GM18508 (cell line): ENCODE data around the gene RFNG.

Source experiments
- ATAC-seq: cut with Tn5 transposase; IDR thresholded peaks from one replicate; pipeline ENCODE4 v1.9.1; 2021; ENCODE audit warnings: moderate number of reproducible peaks; ENCODE audit not compliant: insufficient read depth, unreplicated experiment

RFNG gene

DNA sequence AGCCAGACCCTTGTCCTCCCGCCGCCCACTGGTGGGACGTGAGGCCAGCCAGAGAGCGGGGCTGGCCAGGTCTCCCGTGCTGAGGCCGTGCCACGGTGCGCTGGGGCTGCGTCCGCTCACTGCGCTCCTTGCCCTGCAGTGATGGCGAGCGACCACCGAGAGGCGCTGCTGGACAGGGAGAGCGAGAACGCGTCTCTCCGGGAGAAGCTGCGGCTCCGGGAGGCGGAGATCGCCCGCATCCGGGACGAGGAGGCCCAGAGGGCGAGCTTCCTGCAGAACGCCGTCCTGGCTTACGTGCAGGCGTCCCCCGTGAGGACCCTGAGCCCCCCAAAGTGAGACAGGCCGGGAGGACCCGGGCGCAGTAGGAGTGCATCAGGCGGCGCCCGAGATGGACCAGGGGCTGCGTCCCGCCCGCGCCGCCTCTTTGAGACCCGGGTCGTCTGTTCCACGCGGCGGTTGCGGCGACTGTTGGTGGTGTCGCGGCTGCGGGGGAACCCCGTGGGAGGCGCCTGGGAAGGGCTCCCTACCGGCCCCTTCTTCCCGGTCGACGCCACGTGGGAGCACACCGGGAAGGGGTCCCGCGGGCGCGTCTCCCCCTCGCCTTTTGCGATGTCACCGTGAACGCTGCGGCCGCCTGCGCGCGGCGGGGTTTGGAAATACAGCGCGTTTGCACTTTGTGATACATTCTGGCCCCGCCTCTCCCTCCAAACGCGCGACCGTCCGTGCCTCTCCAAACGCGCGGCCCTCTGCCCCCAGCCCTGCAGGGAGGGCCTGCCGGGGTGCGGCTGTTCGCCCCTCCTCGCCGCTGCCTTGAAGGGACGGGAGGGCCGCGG is 20.9 kb downstream of the RFNG start:
- ATAC-seq: no peak

DNA sequence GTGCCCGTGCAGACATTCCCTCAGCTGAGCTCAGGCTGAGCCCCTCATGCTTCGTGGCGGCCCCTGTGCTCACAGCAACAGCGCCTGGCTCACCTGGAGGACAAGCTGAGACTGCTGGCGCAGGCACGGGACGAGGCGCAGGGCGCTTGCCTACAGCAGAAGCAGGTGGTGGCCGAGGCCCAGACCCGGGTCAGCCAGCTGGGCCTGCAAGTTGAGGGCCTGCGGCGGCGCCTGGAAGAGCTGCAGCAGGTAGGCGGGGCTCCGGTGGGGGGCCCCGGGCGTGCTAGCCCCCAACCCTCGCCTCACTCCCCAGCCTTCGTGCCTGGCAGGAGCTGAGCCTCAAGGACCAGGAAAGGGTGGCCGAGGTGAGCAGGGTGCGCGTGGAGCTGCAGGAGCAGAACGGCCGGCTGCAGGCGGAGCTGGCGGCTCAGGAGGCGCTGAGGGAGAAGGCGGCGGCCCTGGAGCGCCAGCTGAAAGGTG is 21.6 kb downstream of the RFNG start:
- ATAC-seq: no peak

DNA sequence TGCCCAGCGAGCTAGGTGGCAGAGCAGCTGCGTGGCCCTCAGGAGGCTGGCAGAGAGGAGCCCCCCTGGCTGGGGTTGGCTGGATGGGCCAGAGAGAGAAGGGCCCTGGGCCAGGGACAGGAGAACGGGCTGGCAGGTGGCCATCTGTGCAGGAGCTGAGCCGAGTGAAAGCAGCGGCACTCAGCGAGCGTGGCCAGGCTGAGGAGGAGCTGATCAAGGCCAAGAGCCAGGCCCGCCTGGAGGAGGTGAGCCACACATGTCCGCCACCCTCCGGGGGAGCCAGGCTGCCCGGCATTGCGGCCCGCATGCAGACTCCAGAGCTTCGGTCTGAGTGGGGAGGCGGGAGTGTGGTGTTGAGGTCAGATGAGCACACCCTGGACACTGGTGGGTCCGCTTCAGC is 22.2 kb downstream of the RFNG start:
- ATAC-seq: no peak

DNA sequence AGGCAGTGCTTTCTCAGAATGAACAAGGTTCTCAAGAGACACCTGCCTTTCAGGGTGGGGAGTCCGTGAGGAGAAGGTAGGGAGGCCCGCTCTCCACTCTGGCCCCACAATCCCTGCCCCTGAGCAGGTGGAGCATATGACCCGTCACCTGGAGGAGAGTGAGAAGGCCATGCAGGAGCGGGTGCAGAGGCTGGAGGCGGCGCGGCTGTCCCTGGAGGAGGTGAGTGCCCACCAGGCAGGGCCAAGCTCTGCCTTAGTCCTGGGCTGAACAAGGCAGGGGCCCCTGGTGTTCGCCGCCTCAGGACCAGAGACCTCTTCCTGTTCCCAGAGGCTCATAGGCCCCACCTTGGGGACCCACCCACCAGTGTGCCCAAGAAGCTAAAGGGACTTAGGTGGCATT is 22.6 kb downstream of the RFNG start:
- ATAC-seq: no peak

DNA sequence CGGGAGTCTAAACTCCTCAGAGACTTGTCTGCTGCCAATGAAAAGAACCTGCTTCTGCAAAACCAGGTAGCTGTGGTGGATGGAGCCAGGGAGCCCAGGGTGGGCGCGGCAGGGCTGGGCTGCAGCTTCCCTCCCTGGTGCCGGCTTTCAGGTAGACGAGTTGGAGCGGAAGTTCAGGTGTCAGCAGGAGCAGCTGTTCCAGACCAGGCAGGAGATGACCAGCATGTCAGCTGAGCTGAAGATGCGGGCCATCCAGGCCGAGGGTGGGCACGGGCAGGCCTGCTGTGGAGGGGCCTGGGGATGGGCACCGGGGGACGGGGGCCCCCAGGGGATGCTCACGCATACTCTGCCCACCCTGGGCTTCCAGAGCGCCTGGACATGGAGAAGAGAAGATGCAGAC is 23.4 kb downstream of the RFNG start:
- no peak for ATAC-seq

DNA sequence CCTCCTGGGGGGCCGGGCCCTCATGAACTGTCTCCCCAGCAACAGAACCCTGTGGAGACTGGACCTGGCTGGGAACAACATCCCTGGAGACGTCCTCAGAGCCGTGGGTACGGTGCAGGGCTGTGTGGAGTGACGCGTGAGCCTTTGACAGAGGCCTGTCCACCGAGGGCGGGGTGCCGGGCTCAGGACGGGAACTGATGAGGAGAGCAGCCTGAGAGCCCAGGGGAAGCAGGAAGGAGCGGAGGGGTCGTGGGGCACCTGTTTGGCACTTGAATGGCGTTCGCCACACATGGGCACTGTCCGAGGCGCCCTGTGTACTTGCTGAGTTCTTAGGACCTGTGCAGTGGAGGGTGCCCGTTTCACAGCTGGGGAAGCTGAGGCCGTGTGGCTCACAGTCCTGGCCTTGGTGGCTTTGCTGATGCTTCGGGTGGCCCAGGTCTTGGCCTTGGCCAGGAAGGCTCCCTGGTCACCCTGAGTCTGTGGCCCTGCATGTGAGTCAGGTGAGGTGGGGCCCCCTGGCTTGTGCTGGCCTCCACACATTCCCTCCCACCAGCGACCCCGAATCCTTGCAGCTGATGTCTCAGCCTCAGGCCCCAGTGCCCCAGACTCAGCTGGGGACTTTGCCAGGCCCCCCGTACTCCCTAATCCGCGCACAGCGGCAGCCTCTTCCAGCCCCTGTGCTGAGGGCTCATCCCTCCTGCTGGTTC is 26.1 kb downstream of the RFNG start:
- no peak for ATAC-seq

DNA sequence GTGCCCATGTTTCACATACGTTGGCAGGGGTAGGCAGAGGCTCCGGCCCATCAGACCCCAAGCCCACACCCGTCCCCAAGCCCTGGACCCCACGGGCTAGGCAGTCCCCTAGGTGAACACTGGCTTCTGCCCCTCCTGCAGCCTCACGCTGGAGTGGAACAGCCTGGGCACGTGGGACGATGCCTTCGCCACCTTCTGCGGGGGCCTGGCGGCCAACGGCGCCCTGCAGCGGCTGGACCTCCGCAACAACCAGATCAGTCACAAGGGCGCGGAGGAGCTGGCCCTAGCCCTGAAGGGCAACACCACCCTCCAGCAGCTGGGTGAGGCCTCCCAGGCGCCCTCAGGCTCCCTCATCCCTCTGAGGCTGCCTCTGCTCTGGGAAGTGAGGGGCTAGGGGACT is 26.8 kb downstream of the RFNG start:
- ATAC-seq: no peak

DNA sequence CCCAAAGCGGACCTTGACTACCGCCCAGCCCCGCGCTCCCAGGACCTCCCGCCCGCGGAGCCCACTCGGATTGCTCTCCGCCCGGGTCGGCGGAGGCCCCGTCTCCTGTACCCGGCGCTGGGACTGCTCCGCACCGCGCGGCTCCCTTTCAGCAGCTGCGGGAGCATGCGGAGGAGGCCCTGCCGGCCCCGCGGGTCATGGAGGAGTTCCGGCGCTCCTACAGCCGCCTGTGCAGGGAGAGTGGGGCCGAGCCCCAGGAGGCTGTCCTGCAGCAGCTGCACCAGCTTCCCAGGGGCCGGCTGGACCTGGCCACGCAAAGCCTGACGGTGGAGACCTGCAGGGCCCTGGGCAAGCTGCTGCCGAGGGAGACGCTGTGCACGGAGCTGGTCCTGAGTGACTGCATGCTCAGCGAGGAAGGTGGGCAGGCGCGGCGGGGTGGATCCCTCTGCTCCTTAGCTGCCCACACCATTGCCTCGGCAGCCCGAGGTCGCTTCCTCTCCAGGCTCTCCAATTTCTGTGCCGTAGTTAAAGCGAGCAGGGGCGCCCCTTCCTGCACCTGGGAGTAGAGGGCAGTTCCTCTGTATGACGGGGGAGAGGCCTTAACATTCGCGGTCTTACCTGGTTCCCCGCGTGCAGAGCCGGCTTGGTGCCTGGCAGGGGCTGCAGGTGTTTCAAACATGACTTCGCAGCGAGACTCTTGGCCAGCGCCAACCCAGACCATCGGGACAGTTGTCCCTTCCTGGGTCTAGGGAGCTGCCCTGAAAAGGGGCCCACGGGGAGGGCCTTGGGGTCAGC is 28.0 kb downstream of the RFNG start:
- ATAC-seq: no peak

DNA sequence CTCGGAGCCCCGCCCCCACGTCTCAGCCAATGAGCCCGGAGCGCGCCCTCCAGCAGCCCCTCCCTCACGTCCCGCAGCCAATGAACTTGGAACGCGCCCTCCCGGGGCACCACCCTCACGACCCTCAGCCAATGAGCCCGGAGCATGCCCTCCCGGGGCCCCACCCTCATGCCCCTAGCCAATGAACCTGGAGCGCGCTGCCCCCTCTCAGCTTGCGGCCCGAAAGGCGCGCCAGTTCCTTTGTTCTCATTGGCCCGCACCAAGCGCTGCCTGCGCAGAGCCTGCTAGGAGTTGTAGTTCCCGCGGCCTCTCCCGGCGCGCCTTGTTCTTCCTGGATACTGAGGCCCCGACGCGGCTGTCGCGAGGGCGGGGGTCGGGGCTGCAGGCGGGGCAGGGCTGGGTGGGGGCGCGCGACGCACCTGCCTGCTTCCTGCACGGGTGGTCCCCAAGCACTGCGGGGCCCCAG is 28.6 kb downstream of the RFNG start, which contains the start of gene LRRC45:
Gene LRRC45, plus strand, starts transcription at position 325 of the 466 bp plus-strand sequence. CDS start 339 bp downstream, outside the sequence.
- ATAC-seq: peak; percentile 53

DNA sequence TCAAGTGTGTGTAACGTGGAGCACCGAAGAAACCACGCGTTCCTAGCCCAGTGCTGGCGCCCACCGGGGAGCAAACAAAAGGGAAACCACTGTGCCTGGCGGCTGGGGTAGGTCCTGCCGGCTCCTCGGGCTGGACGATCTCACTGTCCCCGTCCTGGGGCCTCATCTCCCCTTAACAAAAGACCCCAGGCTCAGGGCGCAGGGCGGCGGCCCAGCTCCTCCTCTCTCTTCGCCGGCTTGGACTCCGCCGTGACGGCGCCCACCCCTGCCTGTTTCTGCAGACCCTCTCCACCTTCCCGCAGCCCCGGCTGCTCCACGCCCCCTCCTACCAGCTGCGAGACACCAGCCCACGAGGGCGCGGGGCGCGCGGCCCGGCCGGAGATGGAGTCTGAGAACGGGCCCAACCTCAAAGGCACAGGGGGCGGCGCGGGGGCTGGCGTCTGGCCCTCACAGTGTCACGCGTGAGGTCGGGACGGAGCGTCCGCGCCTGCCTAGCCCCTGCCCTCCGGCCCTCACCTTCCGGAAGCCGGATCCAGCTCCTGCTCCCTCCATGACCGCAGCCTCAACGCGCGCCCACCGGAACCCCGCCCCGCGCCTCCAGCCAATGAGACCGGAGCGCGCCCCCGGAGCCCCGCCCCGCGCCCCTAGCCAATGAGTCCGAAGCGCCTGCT is 29.2 kb downstream of the RFNG start, which contains the start of gene CENPX:
Gene CENPX, minus strand, starts transcription at position 569 of the 671 bp plus-strand sequence. Its CDS starts 17 bp downstream, at position 552.
- peak; percentile 11 for ATAC-seq

DNA sequence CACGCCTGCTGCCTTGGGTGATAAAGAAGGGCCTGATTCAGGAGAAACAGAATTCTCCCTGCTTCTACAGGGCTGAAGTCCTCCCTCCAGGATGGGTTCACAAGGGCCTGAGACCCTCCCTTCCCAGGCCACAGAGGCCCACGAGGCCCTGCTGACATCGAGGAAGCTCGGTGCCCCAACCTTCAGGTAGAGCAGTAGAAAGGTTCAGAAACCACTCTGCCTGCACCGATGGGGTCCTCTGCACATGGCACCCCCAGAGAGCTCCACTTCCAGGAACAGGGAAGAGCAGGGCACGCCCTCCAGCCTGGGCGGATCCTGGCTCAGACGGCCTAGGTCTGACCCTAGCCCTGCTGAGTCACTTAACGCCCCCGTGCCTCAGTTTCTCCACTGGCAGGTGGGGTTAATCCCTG is 29.7 kb downstream of the RFNG start:
- ATAC-seq: no peak

DNA sequence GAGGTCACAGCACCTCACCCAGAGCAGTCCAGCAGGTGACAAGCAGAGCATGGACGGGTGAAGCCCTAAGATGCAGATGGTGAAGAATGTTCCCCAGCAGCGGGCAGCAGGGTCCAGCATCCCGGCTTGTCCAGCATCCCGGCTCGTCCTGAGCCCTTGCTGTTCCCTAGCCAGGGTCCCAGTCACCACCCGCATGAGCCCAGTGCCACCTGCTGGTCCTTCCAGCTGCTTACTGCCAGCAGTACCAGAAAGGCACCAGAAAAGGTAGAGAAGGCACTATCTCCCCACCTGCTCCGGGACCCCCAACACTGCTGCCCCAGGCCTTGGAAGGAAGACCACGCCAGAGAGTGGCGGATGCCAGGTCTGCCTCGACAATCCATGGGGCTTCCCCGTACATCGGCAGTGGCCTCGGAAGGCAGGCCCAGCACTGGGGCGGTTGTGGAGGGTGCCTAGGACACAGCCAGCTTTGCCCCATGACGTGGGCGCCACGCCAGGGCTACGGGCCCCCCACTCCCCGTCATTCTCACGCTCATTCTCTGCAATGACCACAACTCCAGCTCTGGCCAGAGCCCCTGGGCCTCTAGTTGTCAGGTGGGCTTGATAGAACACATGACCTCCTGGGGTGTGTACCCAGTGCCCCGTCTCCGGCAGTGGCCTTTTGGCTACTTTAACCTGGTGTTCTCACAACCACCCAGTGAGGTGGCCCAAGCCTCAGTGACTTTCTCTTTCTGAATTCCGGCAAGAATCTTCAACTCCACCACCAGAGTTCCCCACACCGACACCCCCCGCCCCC is 30.3 kb downstream of the RFNG start:
- no peak for ATAC-seq

DNA sequence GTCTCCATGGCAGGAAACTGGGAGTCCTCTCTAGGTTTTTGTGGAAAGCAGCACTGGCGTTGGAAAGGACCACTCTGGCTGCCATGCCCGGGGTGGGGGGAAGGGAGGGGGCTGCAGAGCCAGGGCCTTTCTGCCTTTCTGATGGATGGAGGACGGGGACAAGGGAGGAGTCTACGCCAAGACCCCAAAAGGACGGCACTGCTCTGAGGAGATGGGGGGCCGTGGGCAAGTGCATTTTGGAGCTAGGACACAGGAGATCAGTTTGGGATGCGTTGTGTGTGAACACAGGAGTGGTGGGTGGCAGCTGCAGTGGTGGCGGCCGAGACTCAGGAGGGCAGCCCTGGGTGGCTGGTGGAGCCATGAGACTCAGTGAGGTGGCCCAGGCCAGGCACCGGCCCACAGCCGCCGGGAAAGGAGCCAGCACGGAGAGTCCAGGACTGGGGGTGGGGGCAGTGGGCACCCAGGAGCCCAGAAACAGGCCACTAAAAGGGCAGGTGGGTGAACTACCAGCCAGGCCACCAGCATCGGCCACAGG is 31.0 kb downstream of the RFNG start:
- no peak for ATAC-seq

DNA sequence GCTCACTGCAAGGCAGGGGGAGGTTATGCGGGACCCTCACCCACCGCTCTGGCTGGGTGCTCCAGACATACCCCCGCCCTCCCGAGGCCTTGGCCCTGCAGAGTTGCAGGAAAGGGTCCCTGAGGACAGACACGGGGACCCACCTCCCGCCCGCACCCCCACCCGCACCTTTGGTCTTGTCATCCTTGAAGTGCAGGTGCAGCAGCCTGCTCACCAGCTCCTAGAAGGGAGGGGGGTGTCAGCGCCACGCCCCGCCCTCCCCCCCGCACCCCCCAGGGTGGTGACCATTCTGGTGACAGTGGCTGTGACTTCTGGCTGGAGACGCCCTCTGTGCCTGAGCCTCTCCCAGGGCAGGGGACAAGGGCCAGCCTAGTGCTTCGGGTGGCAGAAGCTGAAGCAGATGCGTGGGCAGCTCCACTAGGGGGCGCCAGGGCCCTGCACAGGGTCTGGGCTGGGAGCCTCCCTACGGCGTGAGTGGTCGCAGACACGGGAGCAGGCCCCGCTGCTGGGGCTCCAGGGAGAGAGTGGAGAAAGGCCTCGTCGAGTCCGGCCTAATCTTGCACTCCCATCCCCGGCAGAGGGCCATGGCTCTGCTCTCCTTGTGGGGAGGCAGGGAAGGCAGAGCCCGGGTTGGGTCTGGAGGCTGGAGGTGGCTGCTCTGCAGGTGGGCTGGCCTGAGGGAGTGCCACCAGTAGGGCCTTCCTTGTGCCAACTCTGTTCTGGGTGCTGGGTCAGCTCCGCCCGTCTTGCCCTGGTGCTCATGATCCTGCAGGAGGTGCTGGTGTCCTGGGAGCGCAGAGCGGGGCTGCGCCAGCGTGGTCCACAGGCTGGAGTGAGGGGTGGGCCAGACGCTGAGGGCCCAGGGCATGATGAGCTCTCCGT is 31.7 kb downstream of the RFNG start:
- no peak for ATAC-seq

DNA sequence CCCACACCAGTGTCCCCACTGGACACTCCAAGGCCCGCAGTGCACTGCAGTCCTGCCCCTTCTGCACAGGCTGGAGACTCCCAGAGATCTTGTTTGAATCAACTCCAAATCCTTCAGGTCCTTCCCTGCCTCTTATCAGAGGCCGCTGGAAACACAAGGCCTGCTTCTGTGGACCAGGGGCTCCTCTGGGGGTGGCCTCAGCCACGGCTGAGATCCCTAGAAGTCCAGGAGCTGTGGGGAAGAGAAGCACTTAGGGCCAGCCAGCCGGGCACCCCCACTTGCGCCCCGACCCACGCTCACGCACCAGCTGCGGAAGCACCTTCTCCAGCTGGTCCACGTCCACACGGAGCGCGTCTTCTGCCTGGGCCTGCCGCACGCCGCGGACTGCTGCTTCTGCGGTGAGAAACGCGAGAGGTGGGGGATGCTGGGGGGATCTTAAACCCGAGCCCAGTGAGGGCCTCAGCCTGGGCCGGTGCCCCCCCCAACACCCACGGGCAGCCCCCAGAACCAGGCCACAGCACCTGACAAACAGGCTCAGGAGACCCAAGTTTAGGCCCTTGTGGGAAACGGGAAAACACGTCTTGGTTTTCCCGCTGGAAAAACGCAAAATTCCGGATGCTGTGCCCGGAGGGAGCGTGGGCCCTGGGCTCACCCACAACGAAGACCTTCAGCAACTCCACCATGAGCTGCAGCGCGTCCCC is 32.5 kb downstream of the RFNG start:
- no peak for ATAC-seq

DNA sequence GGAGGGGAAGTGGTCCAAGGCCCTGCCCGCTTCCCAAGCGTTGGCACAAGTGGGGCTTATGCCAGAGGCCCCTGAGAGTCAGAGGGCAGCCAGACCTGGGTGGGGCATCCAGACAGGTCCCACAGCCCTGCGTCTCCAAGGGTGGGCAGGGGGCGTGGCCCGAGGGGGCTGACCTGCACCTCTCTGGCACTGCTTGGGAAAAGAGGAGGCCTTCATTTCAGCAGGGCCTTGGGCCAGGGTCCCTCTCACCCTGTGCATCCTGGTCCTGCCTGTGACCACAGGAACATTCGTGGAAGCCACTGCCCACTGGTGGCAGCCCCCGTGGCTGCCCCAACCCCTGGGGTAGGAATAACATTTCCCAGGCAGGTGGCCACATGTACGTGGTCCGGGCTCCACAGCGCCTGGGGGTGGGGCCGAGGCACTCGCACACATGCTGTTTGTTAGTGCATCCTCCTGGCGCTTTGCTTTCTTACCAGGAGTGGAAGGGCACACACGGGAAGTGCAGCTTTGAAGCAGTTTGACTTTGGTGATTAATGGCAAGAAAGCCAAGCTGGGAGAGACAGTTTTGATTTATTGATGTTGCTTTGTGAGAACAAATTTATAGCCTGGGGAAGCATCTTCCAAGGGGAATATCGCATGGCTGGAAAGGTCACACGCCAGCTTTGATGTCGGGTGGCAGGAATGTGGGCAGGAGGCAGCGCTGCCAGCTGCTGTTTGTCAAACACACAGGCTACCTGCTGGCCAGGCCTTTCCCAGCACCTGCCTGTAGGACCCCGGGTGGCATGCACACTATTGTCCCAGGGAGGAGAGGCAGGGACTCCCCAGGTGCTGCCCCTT is 33.2 kb downstream of the RFNG start:
- no peak for ATAC-seq
